ENCODE results near the gene KCNJ4.
A peak's percentile ranks its signal among the peaks of the same experiment; 100 is the strongest.
"Not testable (repeated sequence)": the region's sequence is repeated elsewhere in the genome, so short reads cannot be mapped to it uniquely, and the experiment has no call there.

The KCNJ4 gene

GRCh38 chr22:38470179-38470578, 15.2 kb upstream of the KCNJ4 start:
- DNase-seq, result not testable (repeated sequence)

GRCh38 chr22:38469306-38469781, 14.3 kb upstream of the KCNJ4 start:
- DNase-seq, result no peak

GRCh38 chr22:38468443-38469305, 13.7 kb upstream of the KCNJ4 start:
- DNase-seq, result no peak

- DNase-seq, result peak; percentile 62
Measured at GRCh38 chr22:38467904-38468442, 13.0 kb upstream of the KCNJ4 start, which contains the start of gene KDELR3. Gene KDELR3 (plus strand): TSS chr22:38468096. CDS start chr22:38468234, 138 bp downstream.

GRCh38 chr22:38467438-38467903, 12.5 kb upstream of the KCNJ4 start:
- no peak for DNase-seq

GRCh38 chr22:38465673-38466490, 10.9 kb upstream of the KCNJ4 start:
- no peak for DNase-seq

GRCh38 chr22:38464992-38465672, 10.1 kb upstream of the KCNJ4 start:
- no peak for DNase-seq

GRCh38 chr22:38462960-38463784, 8.2 kb upstream of the KCNJ4 start:
- DNase-seq, result peak; percentile 85

GRCh38 chr22:38461414-38462081, 6.5 kb upstream of the KCNJ4 start:
- peak; percentile 97 for DNase-seq

GRCh38 chr22:38461057-38461413, 6.0 kb upstream of the KCNJ4 start:
- DNase-seq, result no peak

GRCh38 chr22:38460426-38460840, 5.4 kb upstream of the KCNJ4 start:
- no peak for DNase-seq

GRCh38 chr22:38456841-38457699, 2.1 kb upstream of the KCNJ4 start:
- no peak for DNase-seq

- DNase-seq, result no peak
Measured at GRCh38 chr22:38456272-38456835, 1.4 kb upstream of the KCNJ4 start.

GRCh38 chr22:38455530-38456271, 702 bp upstream of the KCNJ4 start:
- peak; percentile 91 for DNase-seq

GRCh38 chr22:38454353-38455075, 485 bp downstream of the KCNJ4 start:
- peak; percentile 39 for DNase-seq

- peak; percentile 45 for DNase-seq
Measured at GRCh38 chr22:38453996-38454352, 1.0 kb downstream of the KCNJ4 start.

GRCh38 chr22:38453066-38453672, 1.8 kb downstream of the KCNJ4 start:
- DNase-seq, result no peak
